K562 (cell line): ENCODE results near the gene TMEM53. TPM values are rescaled to one million over a fixed set of nuclear protein-coding genes. Genes with fewer than 3 reads are reported as not detected.

Experiments
- ATAC-seq: fragments of 200-7000 bp; cut with Tn5 transposase; 3 replicates; pipeline ENCODE4 v1.9.1; 2020; ENCODE audit warnings: moderate library complexity
- BruUV-seq: library from RNA; stranded (reverse); fragments of 400-500 nt; replicated peaks from 2 replicates; lab custom pipeline; 2021; lab: Mats Ljungman, UMichigan
- CTCF ChIA-PET: fragments of 300-600 bp; formaldehyde crosslinking; extraction: SDS; loops from one replicate; lab custom pipeline; 2021; ENCODE audit warnings: low intra/inter-chr PET ratio; lab: Yijun Ruan, JAX
- POLR2A ChIA-PET: fragments of 300-600, 350-650 bp; sonication (Branson Sonifier 250); formaldehyde crosslinking; extraction: SDS; loops from one replicate; lab custom pipeline; 2021; ENCODE audit warnings: antibody characterized with exemption, inconsistent platforms; lab: Yijun Ruan, JAX
- DNase-seq, 4 experiments: peaks; one replicate each; pipeline versions ENCODE4 v3.0.0 to v3.0.0-alpha.2; 2011 to 2018; ENCODE audit warnings: low spot score in 3 of 4, mixed read lengths in 3 of 4; ENCODE audit errors: extremely low read depth in 1 of 4
- FAIRE-seq: peaks from 2 replicates; lab custom pipeline; 2011; peaks lifted over from hg19 to GRCh38; lab: Jason Lieb, UNC
- H2AFZ ChIP-seq: 2 replicates; pipeline ENCODE4 v1.6.0; 2011; ENCODE audit warnings: low read depth, low read length, control low read depth, inconsistent platforms
- H3K27ac ChIP-seq: fragments of 200-600 bp; 3 replicates; pipeline ENCODE4 v1.8.0; 2011; ENCODE audit warnings: low read depth, mild to moderate bottlenecking, control low read depth, inconsistent platforms, low read length, moderate library complexity, mixed read lengths; ENCODE audit errors: extremely low read depth
- H3K27me3 ChIP-seq, 2 experiments: fragments of 300-600 bp in 1 of 2; 2 replicates in 1 of 2; 3 replicates in 1 of 2; pipeline versions ENCODE4 v1.6.0 to v1.8.0; 2011; ENCODE audit warnings: inconsistent platforms in 2 of 2, low read length in 2 of 2, mild to moderate bottlenecking in 1 of 2, mixed read lengths in 1 of 2, moderate library complexity in 1 of 2; ENCODE audit not compliant: control insufficient read depth in 2 of 2, insufficient read depth in 2 of 2
- H3K36me3 ChIP-seq: fragments of 300-600 bp; 3 replicates; pipeline ENCODE4 v1.8.0; 2011; ENCODE audit warnings: mild to moderate bottlenecking, low read length, inconsistent platforms; ENCODE audit not compliant: control insufficient read depth, insufficient read depth
- H3K4me1 ChIP-seq, 2 experiments: fragments of 200-600 bp in 1 of 2; replicated peaks in 1 of 2; 2 replicates in 1 of 2; 3 replicates in 1 of 2; pipeline versions ENCODE4 v1.5.1 to v1.8.0; 2011; ENCODE audit warnings: inconsistent platforms in 2 of 2, low read length in 2 of 2, mild to moderate bottlenecking in 1 of 2, mixed read lengths in 1 of 2, moderate library complexity in 1 of 2; ENCODE audit not compliant: control insufficient read depth in 2 of 2, insufficient read depth in 2 of 2
- H3K4me2 ChIP-seq: 2 replicates; pipeline ENCODE4 v1.6.1; 2011; ENCODE audit warnings: low read length, control low read depth, inconsistent platforms, mixed read lengths; ENCODE audit not compliant: insufficient read depth
- H3K4me3 ChIP-seq: fragments of 200-600 bp; sonication (generic), shearing (Covaris generic); 2 replicates; pipeline ENCODE4 v1.5.1; 2016; ENCODE audit warnings: control low read depth, inconsistent platforms
- H3K79me2 ChIP-seq: fragments of 200-600 bp; 3 replicates; pipeline ENCODE4 v1.8.0; 2011; ENCODE audit warnings: low read length, inconsistent platforms; ENCODE audit not compliant: control insufficient read depth, insufficient read depth
- H3K9ac ChIP-seq, 2 experiments: 2 replicates each; pipeline versions ENCODE4 v1.6.0 to v1.6.1; 2011; ENCODE audit warnings: low read depth in 2 of 2, low read length in 2 of 2, control low read depth in 1 of 2, inconsistent platforms in 1 of 2, mild to moderate bottlenecking in 1 of 2, mixed read lengths in 1 of 2; ENCODE audit not compliant: insufficient read depth in 1 of 2
- H3K9me1 ChIP-seq: one replicate; pipeline ENCODE4 v1.6.0; 2011; ENCODE audit warnings: inconsistent platforms, mild to moderate bottlenecking, low read length, moderate library complexity; ENCODE audit not compliant: control insufficient read depth, insufficient read depth
- H3K9me3 ChIP-seq: replicated peaks from 2 replicates; pipeline ENCODE4 v1.5.1; 2011; ENCODE audit warnings: low read depth, low read length, inconsistent platforms; ENCODE audit not compliant: control insufficient read depth, insufficient read depth
- H4K20me1 ChIP-seq: replicated peaks from 2 replicates; pipeline ENCODE4 v1.6.1; 2011; ENCODE audit warnings: low read length, inconsistent platforms, mixed read lengths; ENCODE audit not compliant: control insufficient read depth, insufficient read depth
- ARID1B ChIP-seq: fragments of 450-650 bp; IDR thresholded peaks from 2 replicates; pipeline ENCODE4 v1.6.1; 2016; ENCODE audit warnings: antibody characterized with exemption, mild to moderate bottlenecking, inconsistent platforms
- BACH1 ChIP-seq: fragments of 200-800 bp; sonication (Bioruptor generic); IDR thresholded peaks from 2 replicates; pipeline ENCODE4 v1.6.1; 2016; ENCODE audit warnings: missing genetic modification characterization, missing compliant biosample characterization
- CBFA2T2 ChIP-seq: fragments of 450-650 bp; conservative IDR thresholded peaks from 2 replicates; pipeline ENCODE4 v1.6.1; 2017; ENCODE audit warnings: mild to moderate bottlenecking
- CHD2 ChIP-seq: IDR thresholded peaks from 2 replicates; pipeline ENCODE4 v1.6.1; 2011; ENCODE audit warnings: low read depth, low read length
- CTCFL ChIP-seq: IDR thresholded peaks from 2 replicates; pipeline ENCODE4 v1.6.1; 2011; ENCODE audit warnings: borderline replicate concordance, low read depth, mild to moderate bottlenecking, moderate library complexity, low read length; ENCODE audit not compliant: insufficient read depth, poor library complexity, severe bottlenecking
- HCFC1 ChIP-seq: IDR thresholded peaks from 2 replicates; pipeline ENCODE4 v1.6.1; 2012; ENCODE audit warnings: low read depth, low read length, improper control_type of control experiment
- KDM1A ChIP-seq, 2 experiments: fragments of 450-650 bp; IDR thresholded peaks; 2 replicates each; pipeline ENCODE4 v1.6.1; 2016; ENCODE audit warnings: mild to moderate bottlenecking in 2 of 2
- NFE2 ChIP-seq: IDR thresholded peaks from 2 replicates; pipeline ENCODE4 v1.6.1; 2014; ENCODE audit warnings: antibody characterized with exemption, low read depth
- NFIX ChIP-seq: fragments of 250-450 bp; sonication (Bioruptor Pico); IDR thresholded peaks from 2 replicates; pipeline ENCODE4 v1.4.0; 2020; ENCODE audit warnings: low read depth, mild to moderate bottlenecking, moderate library complexity
- NR3C1 ChIP-seq: sonication (generic); formaldehyde crosslinking; IDR thresholded peaks from 2 replicates; pipeline ENCODE4 v1.8.1; 2022; ENCODE audit warnings: missing genetic modification reagents
- RNF2 ChIP-seq: sonication (generic); IDR thresholded peaks from 2 replicates; pipeline ENCODE4 v1.6.1; 2016
- SRSF3 ChIP-seq: fragments of 200-400 bp; formaldehyde crosslinking; IDR thresholded peaks from 2 replicates; pipeline ENCODE4 v1.6.1; 2016; ENCODE audit warnings: mild to moderate bottlenecking, low read length, moderate library complexity; ENCODE audit not compliant: insufficient read depth
- VEZF1 ChIP-seq: fragments of 200-800 bp; sonication (Bioruptor generic); IDR thresholded peaks from 2 replicates; pipeline ENCODE4 v1.6.1; 2017; ENCODE audit warnings: missing genetic modification characterization, missing compliant biosample characterization
- ZBTB7A ChIP-seq: IDR thresholded peaks from 2 replicates; pipeline ENCODE4 v1.6.1; 2011; ENCODE audit warnings: low read depth, mild to moderate bottlenecking, low read length, moderate library complexity, borderline replicate concordance; ENCODE audit not compliant: control insufficient read depth
- ZNF436 ChIP-seq: fragments of 250-450, 450-650 bp; sonication (Bioruptor Pico); formaldehyde crosslinking; IDR thresholded peaks from 2 replicates; pipeline ENCODE4 v1.7.0; 2020; ENCODE audit warnings: mild to moderate bottlenecking
- ZNF644 ChIP-seq: fragments of 200-800 bp; sonication (Bioruptor generic); IDR thresholded peaks from 2 replicates; pipeline ENCODE4 v1.6.1; 2016; ENCODE audit warnings: low read depth, missing genetic modification characterization, missing compliant biosample characterization
- WGBS: fragments of 100-300 bp; shearing (Covaris generic); methylation state at CpG from one replicate; pipeline ENCODE4 v1.1.6; 2016; ENCODE audit warnings: low coverage, mixed read lengths; ENCODE audit not compliant: insufficient coverage; ENCODE audit errors: missing lambda C conversion rate; 5-methylcytosine and 5-hydroxymethylcytosine counted together
- in situ Hi-C: fragments of 300-500 bp; cut with MboI; formaldehyde crosslinking; loops from 4 replicates; pipeline ENCODE4 v1.15.0; 2018; ENCODE audit warnings: inconsistent platforms, mixed read lengths
- intact Hi-C: fragments of 100-400 bp; cut with micrococcal nuclease; formaldehyde crosslinking; loops from 2 replicates; pipeline ENCODE4 v1.14.2; 2022
- polyA plus RNA-seq, 8 experiments: library from polyadenylated mRNA; depleted of rRNA in 4 of 8; stranded (reverse) in 5 of 8; unstranded in 3 of 8; fragments of >200 nt; fragmentation: Nextera tagmentation in 2 of 8; fragmentation: Illumina TruSeq in 1 of 8; extraction: Ambion mirVana in 2 of 8; extraction: Trizol in 1 of 8; gene quantifications; 2 replicates each; pipeline versions ENCODE4 v1.2.1 to v1.2.3, GENCODE V29; 2011 to 2014; ENCODE audit warnings: inconsistent platforms in 1 of 8, missing spikeins in 1 of 8
- total RNA-seq, 7 experiments: library from RNA; depleted of rRNA in 6 of 7; stranded (reverse); fragments of >200 nt in 6 of 7; fragmentation: Illumina TruSeq in 2 of 7; extraction: Trizol in 2 of 7; gene quantifications; 2 replicates each; pipeline versions ENCODE4 v1.2.1 to v1.2.3, GENCODE V29; 2011 to 2021; ENCODE audit warnings: low replicate concordance in 1 of 7
- TF ChIP-seq, protein P1 (sequence below): sonication (generic); formaldehyde crosslinking; IDR thresholded peaks from 2 replicates; pipeline ENCODE4 v1.9.0; 2022; ENCODE audit warnings: mild to moderate bottlenecking, missing genetic modification reagents

The TMEM53 gene
- total and polyA plus RNA-seq, 9 of the 15 experiments (the other 6 are each of a cell fraction or from before 2014, with no cell fraction given), result 0.23 to 3.7 (median 2.0) TPM

DNA sequence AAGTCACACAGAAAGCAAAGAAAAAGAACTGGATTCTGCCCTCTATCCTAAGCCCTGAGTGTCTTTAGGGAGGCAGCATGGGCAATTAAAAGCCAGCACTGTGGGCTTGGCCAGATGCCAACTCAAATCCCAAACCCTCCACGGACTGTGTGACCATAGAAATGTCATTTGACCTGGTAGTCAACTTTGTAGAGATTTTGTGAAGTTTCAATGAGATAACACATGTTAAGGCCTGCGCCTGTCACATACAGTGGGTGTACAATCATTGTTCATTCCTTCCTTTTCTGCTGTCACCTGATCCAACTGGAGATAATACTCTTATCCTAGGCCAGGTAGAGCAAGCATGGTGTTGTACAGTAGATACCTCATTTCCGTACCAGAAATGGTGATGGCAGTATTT is 54.2 kb downstream of the TMEM53 start:
- WGBS, result 10% methylated on average over 3 of the region's 3 CpGs
- Histone ChIP-seq H3K79me2 (no peaks in the 10 kb centered on the region), H3K27me3 (no peaks in the 10 kb centered on the region), H4K20me1 (peaks cover 3% of the 10 kb centered on the region; the same call in 1 of the 2 replicates), H3K9me3 (no peaks in the 10 kb centered on the region), H3K36me3 (no peaks in the 10 kb centered on the region), H3K27ac (no peak overlapping the region), H3K4me1 (peaks cover 21 to 30% of the 10 kb centered on the region in 2 experiments), H3K4me3 (no peak overlapping the region), H3K4me2 (no peak overlapping the region), H3K9me1 (no peaks in the 10 kb centered on the region), H2AFZ (no peak overlapping the region), H3K9ac (peak overlapping the region in 1 of 2 experiments; percentile 21; a peak in 1 of 4 replicates)
- DNase-seq (no peak), FAIRE-seq (peak; percentile 52), ATAC-seq (no peak)
- no TSS peak for BruUV-seq
- ChIA-PET CTCF (no interaction called here), POLR2A (interaction anchor here (0.7 to 12.0 kb wide), 3 partner anchors 12 to 32 kb away, joined by 3 to 122 read pairs (median 4); no protein-coding TSS in a partner anchor)
- in situ Hi-C loops (no loop called here), intact Hi-C loops (no loop called here)
- TF ChIP-seq ZNF644 (tag) (no peak), ZBTB7A (no peak), RNF2 (no peak), ZNF436 (CRISPR knock-in tag) (no peak), NR3C1 (CRISPR knock-in tag) (no peak), HCFC1 (no peak), NFE2 (no peak), BACH1 (tag) (no peak), KDM1A (IDR thresholded peaks at IDR 0.05) (peak; percentile 76 to 84; a peak in 3 of 4 replicates), SRSF3 (no peak), CTCFL (no peak), ARID1B (peak; percentile 18; the same call in 1 of the 2 replicates), VEZF1 (CRISPR knock-in tag) (no peak), NFIX (CRISPR knock-in tag) (peak; percentile 65; the same call in 1 of the 2 replicates), CBFA2T2 (peak; percentile 34), CHD2 (no peak)
- TF ChIP-seq, protein P1, sequence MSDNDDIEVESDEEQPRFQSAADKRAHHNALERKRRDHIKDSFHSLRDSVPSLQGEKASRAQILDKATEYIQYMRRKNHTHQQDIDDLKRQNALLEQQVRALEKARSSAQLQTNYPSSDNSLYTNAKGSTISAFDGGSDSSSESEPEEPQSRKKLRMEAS, result no peak
